ENCODE measurements around the gene PRDM2.

The PRDM2 gene

GRCh38 chr1:13764588-13765332 is 64.8 kb downstream of the PRDM2 start:
- no peak for DNase-seq

- no peak for DNase-seq
These were observed 66.9 kb downstream of the PRDM2 start for GRCh38 chr1:13766592-13767564.

- no peak for DNase-seq
These were observed 69.2 kb downstream of the PRDM2 start for GRCh38 chr1:13769212-13769611.

- DNase-seq, result no peak
These were observed 69.8 kb downstream of the PRDM2 start for GRCh38 chr1:13769830-13770229.

GRCh38 chr1:13770743-13771142 is 70.8 kb downstream of the PRDM2 start:
- DNase-seq, result no peak

GRCh38 chr1:13771745-13772144 is 71.8 kb downstream of the PRDM2 start:
- no peak for DNase-seq

- DNase-seq, result no peak
These were observed 72.3 kb downstream of the PRDM2 start for GRCh38 chr1:13772271-13772670.

- no peak for DNase-seq
These were observed 74.1 kb downstream of the PRDM2 start for GRCh38 chr1:13774121-13774520.

GRCh38 chr1:13775459-13775858 is 75.5 kb downstream of the PRDM2 start:
- DNase-seq, result no peak

- no peak for DNase-seq
These were observed 75.9 kb downstream of the PRDM2 start for GRCh38 chr1:13775916-13776315.

- DNase-seq, result no peak
These were observed 78.4 kb downstream of the PRDM2 start for GRCh38 chr1:13778431-13778830.

GRCh38 chr1:13779930-13780329 is 79.9 kb downstream of the PRDM2 start:
- no peak for DNase-seq

- DNase-seq, result no peak
These were observed 80.8 kb downstream of the PRDM2 start for GRCh38 chr1:13780780-13781179.

GRCh38 chr1:13781228-13781627 is 81.2 kb downstream of the PRDM2 start:
- no peak for DNase-seq

- no peak for DNase-seq
These were observed 82.1 kb downstream of the PRDM2 start for GRCh38 chr1:13781907-13782633.

- no peak for DNase-seq
These were observed 82.8 kb downstream of the PRDM2 start for GRCh38 chr1:13782634-13783360.

GRCh38 chr1:13783551-13783950 is 83.6 kb downstream of the PRDM2 start:
- no peak for DNase-seq

- no peak for DNase-seq
These were observed 85.0 kb downstream of the PRDM2 start for GRCh38 chr1:13784971-13785370.

- DNase-seq, result no peak
These were observed 86.6 kb downstream of the PRDM2 start for GRCh38 chr1:13786541-13786940.

- DNase-seq, result no peak
These were observed 88.8 kb downstream of the PRDM2 start for GRCh38 chr1:13788795-13789194.

GRCh38 chr1:13790290-13791030 is 90.5 kb downstream of the PRDM2 start:
- no peak for DNase-seq

GRCh38 chr1:13792419-13792818 is 92.4 kb downstream of the PRDM2 start:
- DNase-seq, result no peak

All from T-helper 9 cell (primary cell).